ENCODE measurements around the gene BFAR. TPM values are rescaled to one million over a fixed set of nuclear protein-coding genes. Genes with fewer than 3 reads are reported as not detected.

The BFAR gene
- total and polyA plus RNA-seq, 2 donors (not counting 3 experiments of a cell fraction or from before 2014, with no cell fraction given): 57.3 to 73.5 TPM

- H3K4me1 ChIP-seq (ENCODE audit: control insufficient read depth, extremely low read depth, insufficient read depth, low read length): peaks cover 9% of the 10 kb centered on the region
- FAIRE-seq (no peak), DNase-seq (ENCODE audit: low read depth, low spot score) (no peak)
- no peaks in the 10 kb centered on the region for H4K20me1 ChIP-seq (replicated peaks; ENCODE audit: control insufficient read depth, extremely low read depth, insufficient read depth, low read length)
- ChIA-PET CTCF (no interaction called here), POLR2A (no interaction called here)
- no TSS peak for BruUV-seq (replicated peaks)
- no peaks in the 10 kb centered on the region for H3K36me3 ChIP-seq (ENCODE audit: control insufficient read depth in 2 of 2, extremely low read depth in 1 of 2, insufficient read depth in 2 of 2, low read length in 2 of 2)
- no peaks in the 10 kb centered on the region for H3K9me1 ChIP-seq (replicated peaks; ENCODE audit: control insufficient read depth, extremely low read depth, insufficient read depth, low read length)
- intact Hi-C loops (cut with micrococcal nuclease): no loop called here
- TF ChIP-seq FOS (IDR thresholded peaks at IDR 0.05; ENCODE audit: borderline replicate concordance, insufficient read depth, low read length) (no peak), POLR2AphosphoS5 (IDR thresholded peaks at IDR 0.05; ENCODE audit: insufficient read depth, low read depth, low read length) (no peak), GATA2 (IDR thresholded peaks at IDR 0.05; ENCODE audit: insufficient read depth, insufficient read length, low read depth, low read length) (no peak), CTCF (IDR thresholded peaks at IDR 0.05; ENCODE audit: extremely low read depth in 1 of 2, insufficient read depth in 1 of 2, low read depth in 1 of 2, low read length in 2 of 2) (no peak), POLR2A (IDR thresholded peaks at IDR 0.05; ENCODE audit: low read depth, low read length) (no peak), MYC (IDR thresholded peaks at IDR 0.05; ENCODE audit: low read depth, low read length) (no peak), EZH2 (IDR thresholded peaks at IDR 0.05; ENCODE audit: borderline replicate concordance, low read depth, low read length, severe bottlenecking) (no peak), MAX (IDR thresholded peaks at IDR 0.05; ENCODE audit: insufficient read depth, insufficient read length) (no peak), JUN (IDR thresholded peaks at IDR 0.05; ENCODE audit: borderline replicate concordance, insufficient read depth, insufficient read length, low read depth) (no peak)
- no peak overlapping the region for H3K4me3 ChIP-seq (replicated peaks in 1 of 3; ENCODE audit: insufficient read depth in 1 of 3, low read depth in 1 of 3, low read length in 3 of 3)
- no peaks in the 10 kb centered on the region for H3K27me3 ChIP-seq (ENCODE audit: control insufficient read depth in 2 of 2, insufficient read depth in 2 of 2, low read length in 2 of 2)
- dilution Hi-C loops (cut with MboI; ENCODE audit: extremely low pct_ligation_motif_present, low sequenced_read_pairs): no loop called here
- H3K9ac ChIP-seq (replicated peaks; ENCODE audit: extremely low read depth, insufficient read depth, low read length): no peak overlapping the region
- no peaks in the 10 kb centered on the region for H3K9me3 ChIP-seq (replicated peaks; ENCODE audit: control insufficient read depth, insufficient read depth, low read length)
- H2AFZ ChIP-seq (ENCODE audit: low read depth, low read length): no peak overlapping the region
- no peak overlapping the region for H3K4me2 ChIP-seq (ENCODE audit: insufficient read depth, low read length)
- H3K79me2 ChIP-seq (ENCODE audit: control insufficient read depth, insufficient read depth, low read length): no peaks in the 10 kb centered on the region
- no peak overlapping the region for H3K27ac ChIP-seq (ENCODE audit: insufficient read depth, low read depth, low read length)
Observed at GRCh38 chr16:14682121-14682520, 49.4 kb downstream of the BFAR start.
